Head of caudate nucleus (tissue), 42 donors: Measurements from ENCODE around the gene MMP23B.
"Not testable (repeated sequence)": the region's sequence is repeated elsewhere in the genome, so short reads cannot be mapped to it uniquely, and the experiment has no call there.

ENCODE experiments used
- DNase-seq, 42 donors: peaks; one replicate each; pipeline versions ENCODE4 v3.0.0 to v3.0.0-alpha.2; 2020 to 2021; ENCODE audit warnings: mixed read lengths in 7 of 42
- intact Hi-C: fragments of 100-400 bp; cut with DNase I; formaldehyde crosslinking; loops from one replicate; pipeline ENCODE4 v1.15.0; 2022

MMP23B gene

GRCh38 chr1:1647567-1648241 lies 15.7 kb downstream of the MMP23B start:
- DNase-seq = peak in 3 of 42 donors; percentile 18 to 28 (median 19)
- intact Hi-C loops = not testable (repeated sequence)

GRCh38 chr1:1648265-1648664 lies 16.3 kb downstream of the MMP23B start:
- DNase-seq = peak in 1 of 42 donors; percentile 27
- intact Hi-C loops = not testable (repeated sequence)

- DNase-seq = peak; percentile 79 to 98 (median 92)
Measured at GRCh38 chr1:1658583-1659549, 26.9 kb downstream of the MMP23B start, which contains the start of gene CDK11B. Gene CDK11B (minus strand): TSS chr1:1659004. CDS start chr1:1657485, 1,519 bp downstream.

GRCh38 chr1:1662392-1662791 lies 30.4 kb downstream of the MMP23B start:
- intact Hi-C loops, DNase-seq: not testable (repeated sequence)

More at GRCh38 chr1:1658583-1659549, 26.9 kb downstream of the MMP23B start, which contains the start of gene CDK11B:
- intact Hi-C loops = not testable (repeated sequence)

GRCh38 chr1:1662830-1663560 lies 31.0 kb downstream of the MMP23B start:
- DNase-seq = peak in 2 of 42 donors; percentile 28 to 43

GRCh38 chr1:1664318-1664717 lies 32.3 kb downstream of the MMP23B start:
- intact Hi-C loops, DNase-seq: not testable (repeated sequence)

More at GRCh38 chr1:1662830-1663560, 31.0 kb downstream of the MMP23B start:
- intact Hi-C loops = not testable (repeated sequence)

GRCh38 chr1:1664941-1665814 lies 33.2 kb downstream of the MMP23B start:
- intact Hi-C loops = no loop called here
- peak in 2 of 42 donors; percentile 19 to 22 for DNase-seq

GRCh38 chr1:1665815-1666251 lies 33.9 kb downstream of the MMP23B start:
- intact Hi-C loops = no loop called here

GRCh38 chr1:1666526-1666925 lies 34.6 kb downstream of the MMP23B start:
- DNase-seq = peak in 29 of 42 donors; percentile 18 to 72 (median 46)
- intact Hi-C loops = no loop called here

More at GRCh38 chr1:1665815-1666251, 33.9 kb downstream of the MMP23B start:
- DNase-seq = peak in 1 of 42 donors; percentile 27

GRCh38 chr1:1669468-1670440 lies 37.8 kb downstream of the MMP23B start:
- DNase-seq = peak in 1 of 42 donors; percentile 29
- intact Hi-C loops = no loop called here

- intact Hi-C loops = no loop called here
- DNase-seq = no peak
Measured at GRCh38 chr1:1670866-1671265, 38.9 kb downstream of the MMP23B start.

GRCh38 chr1:1671365-1672119 lies 39.6 kb downstream of the MMP23B start:
- DNase-seq = peak in 1 of 42 donors; percentile 7
- intact Hi-C loops = no loop called here

GRCh38 chr1:1672181-1672965 lies 40.4 kb downstream of the MMP23B start:
- DNase-seq = no peak
- intact Hi-C loops = no loop called here

- peak in 21 of 42 donors; percentile 23 to 74 (median 41) for DNase-seq
- intact Hi-C loops = not testable (repeated sequence)
Measured at GRCh38 chr1:1674806-1675205, 42.8 kb downstream of the MMP23B start.

- intact Hi-C loops, DNase-seq: not testable (repeated sequence)
Measured at GRCh38 chr1:1675218-1675617, 43.2 kb downstream of the MMP23B start.
